ENCODE data around the gene FAM117A. TPM values are rescaled to one million over a fixed set of nuclear protein-coding genes. Genes with fewer than 3 reads are reported as not detected.

The FAM117A gene
- total and polyA plus RNA-seq, 2 of the 4 experiments (the other 2 are of a cell fraction): 0.72 to 3.4 TPM

DNA sequence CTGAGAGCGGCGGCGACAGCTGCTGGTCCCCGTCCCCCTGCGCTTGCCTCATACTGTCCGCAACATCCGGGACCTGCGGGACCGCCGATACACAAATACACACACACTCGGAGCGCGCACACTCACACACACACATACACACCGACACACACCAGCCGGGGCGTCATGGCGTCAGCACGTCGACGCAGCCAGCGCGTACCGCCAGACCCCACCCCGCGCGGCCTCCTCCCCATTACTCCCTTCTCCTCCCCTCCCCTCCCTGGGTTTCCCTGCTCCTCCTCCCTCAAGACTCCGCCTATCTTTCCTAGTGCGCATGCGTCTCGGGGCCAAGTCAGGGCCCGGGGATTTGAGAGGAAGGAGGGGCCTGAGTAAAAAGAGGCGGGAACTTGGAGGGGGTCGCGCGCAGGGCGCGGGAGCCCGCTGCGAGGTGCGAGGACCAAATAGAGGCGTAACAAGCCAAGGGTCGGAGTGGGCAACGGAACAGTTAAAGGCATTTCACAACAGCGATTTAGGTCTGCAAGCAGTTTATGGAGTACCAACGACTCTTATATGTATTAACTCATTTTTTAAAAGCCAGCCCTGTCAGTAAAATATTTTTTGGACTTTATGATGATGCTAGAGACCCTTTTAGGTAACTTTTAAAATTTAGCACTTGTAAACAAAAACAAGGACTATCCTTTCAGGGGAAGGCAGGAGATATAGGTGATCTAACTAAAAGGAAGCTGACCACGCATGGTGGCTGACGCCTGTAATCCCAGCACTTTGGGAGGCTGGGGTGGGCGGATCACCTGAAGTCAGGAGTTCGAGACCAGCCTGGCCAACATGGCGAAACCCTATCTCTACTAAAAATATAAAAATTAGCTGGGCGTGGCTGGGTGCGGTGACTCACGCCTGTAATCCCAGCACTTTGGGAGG is 85.7 kb downstream of the FAM117A start, which contains the start of gene SPOP:
TSS of gene SPOP (minus strand) at position 165 of the 915 bp plus-strand sequence. CDS start 55,287 bp downstream, outside the sequence.
- H3K4me2 ChIP-seq (ENCODE audit: low read depth, low read length): peak within 1 kb of the TSS; percentile 99
- H3K18ac ChIP-seq (ENCODE audit: low read depth, low read length): peak within 1 kb of the TSS; percentile 73
- peak within 1 kb of the TSS; percentile 49 for H3K56ac ChIP-seq (ENCODE audit: extremely low read depth, insufficient read depth, low read length)
- peaks cover 7% of the 10 kb centered on the region for H3K27me3 ChIP-seq (ENCODE audit: control insufficient read depth, insufficient read depth, low read length)
- peak within 1 kb of the TSS; percentile 78 for H2AK5ac ChIP-seq (ENCODE audit: low read depth, low read length)
- no peak within 1 kb of the TSS for H2BK20ac ChIP-seq (ENCODE audit: low read depth, low read length)
- DNase-seq (peak; percentile 100), ATAC-seq (ENCODE audit: low read depth) (peak; percentile 99)
- H3K4ac ChIP-seq (ENCODE audit: low read depth, low read length): peak within 1 kb of the TSS; percentile 91
- dilution Hi-C loops (cut with HindIII; ENCODE audit: low sequenced_read_pairs, unreplicated experiment): no loop called here
- H3K4me1 ChIP-seq (ENCODE audit: control insufficient read depth, insufficient read depth, low read length): peaks cover 4% of the 10 kb centered on the region; the same call in 1 of the 2 replicates
- no peaks in the 10 kb centered on the region for H3K9me3 ChIP-seq (ENCODE audit: control insufficient read depth, insufficient read depth, low read length)
- 0 out of 2 replicates have a peak, but pooled peaks cover 2% of the 10 kb centered on the region for H3K9me1 ChIP-seq (ENCODE audit: insufficient read depth, low read length)
- ChIA-PET POLR2A (ENCODE audit: unreplicated experiment) (interaction anchor here (1.0 kb wide), 1 partner anchor 117 kb away, joined by 5 read pairs; no protein-coding TSS in a partner anchor), CTCF (no interaction called here)
- BruUV-seq (replicated peaks): no TSS peak
- peak within 1 kb of the TSS; percentile 82 for H3K14ac ChIP-seq (replicated peaks; ENCODE audit: low read depth, low read length)
- H2BK15ac ChIP-seq (ENCODE audit: low read depth, low read length): peak within 1 kb of the TSS; percentile 17; the same call in 1 of the 3 replicates
- 0% methylated on average over 12 of the region's 53 CpGs; no CpG with 5 or more reads in 1 of the 2 experiments for WGBS, 2 experiments (ENCODE audit: extremely low coverage in 2 of 2, insufficient read length in 1 of 2)
- H2AFZ ChIP-seq (replicated peaks; ENCODE audit: low read length, poor library complexity): peak within 1 kb of the TSS; percentile 95
- TF ChIP-seq RAD21 (IDR thresholded peaks at IDR 0.05; ENCODE audit: low read length): no peak
- TF ChIP-seq SMC3 (IDR thresholded peaks at IDR 0.05; ENCODE audit: low read depth, low read length): no peak
- no peak for TF ChIP-seq MAFK (IDR thresholded peaks at IDR 0.05; ENCODE audit: low read depth, low read length)
- no peak for TF ChIP-seq NFE2L2 (IDR thresholded peaks at IDR 0.05; ENCODE audit: low read depth, low read length)
- TF ChIP-seq CHD1 (IDR thresholded peaks at IDR 0.05; ENCODE audit: low read depth, low read length): no peak
- TF ChIP-seq CEBPB (IDR thresholded peaks at IDR 0.05; ENCODE audit: low read depth, low read length): peak; percentile 86
- TF ChIP-seq RCOR1 (IDR thresholded peaks at IDR 0.05; ENCODE audit: insufficient replicate concordance, low read length): no peak
- peak; percentile 32; the same call in 1 of the 2 replicates for TF ChIP-seq POLR2A (IDR thresholded peaks at IDR 0.05; ENCODE audit: low read depth, low read length)
- peak; percentile 99 for TF ChIP-seq MAZ (IDR thresholded peaks at IDR 0.05; ENCODE audit: borderline replicate concordance, low read depth, low read length)
- TF ChIP-seq, protein P1, sequence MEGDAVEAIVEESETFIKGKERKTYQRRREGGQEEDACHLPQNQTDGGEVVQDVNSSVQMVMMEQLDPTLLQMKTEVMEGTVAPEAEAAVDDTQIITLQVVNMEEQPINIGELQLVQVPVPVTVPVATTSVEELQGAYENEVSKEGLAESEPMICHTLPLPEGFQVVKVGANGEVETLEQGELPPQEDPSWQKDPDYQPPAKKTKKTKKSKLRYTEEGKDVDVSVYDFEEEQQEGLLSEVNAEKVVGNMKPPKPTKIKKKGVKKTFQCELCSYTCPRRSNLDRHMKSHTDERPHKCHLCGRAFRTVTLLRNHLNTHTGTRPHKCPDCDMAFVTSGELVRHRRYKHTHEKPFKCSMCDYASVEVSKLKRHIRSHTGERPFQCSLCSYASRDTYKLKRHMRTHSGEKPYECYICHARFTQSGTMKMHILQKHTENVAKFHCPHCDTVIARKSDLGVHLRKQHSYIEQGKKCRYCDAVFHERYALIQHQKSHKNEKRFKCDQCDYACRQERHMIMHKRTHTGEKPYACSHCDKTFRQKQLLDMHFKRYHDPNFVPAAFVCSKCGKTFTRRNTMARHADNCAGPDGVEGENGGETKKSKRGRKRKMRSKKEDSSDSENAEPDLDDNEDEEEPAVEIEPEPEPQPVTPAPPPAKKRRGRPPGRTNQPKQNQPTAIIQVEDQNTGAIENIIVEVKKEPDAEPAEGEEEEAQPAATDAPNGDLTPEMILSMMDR (conservative IDR thresholded peaks at IDR 0.05; ENCODE audit: low read depth, low read length): no peak
- TF ChIP-seq FOS (IDR thresholded peaks at IDR 0.05; ENCODE audit: low read depth, low read length): peak; percentile 37; the same call in 1 of the 2 replicates
- peak; percentile 53 for TF ChIP-seq BHLHE40 (IDR thresholded peaks at IDR 0.05; ENCODE audit: low read depth, low read length)
- H2AK9ac ChIP-seq (replicated peaks; ENCODE audit: low read depth, low read length, poor library complexity): peak within 1 kb of the TSS; percentile 75
- peak within 1 kb of the TSS; percentile 92 for H3K9ac ChIP-seq (ENCODE audit: low read depth, low read length)
- peaks cover 15 to 27% of the 10 kb centered on the region in 2 experiments for H3K79me1 ChIP-seq (ENCODE audit: low read depth in 1 of 2, low read length in 2 of 2)
- peak within 1 kb of the TSS; percentile 77 for H4K5ac ChIP-seq (ENCODE audit: low read depth, low read length)
- peak within 1 kb of the TSS; percentile 64 for H2BK120ac ChIP-seq (ENCODE audit: low read depth, low read length)
- peak within 1 kb of the TSS; percentile 75 for H3K23ac ChIP-seq (ENCODE audit: low read depth, low read length)
- H4K91ac ChIP-seq (ENCODE audit: insufficient read depth, low read depth, low read length): peak within 1 kb of the TSS; percentile 68
- peaks cover 24% of the 10 kb centered on the region; the same call in 1 of the 2 replicates for H4K20me1 ChIP-seq (ENCODE audit: insufficient read depth, low read length)
- intact Hi-C loops (cut with micrococcal nuclease): loop anchor here (5.0 kb wide), 2 partner anchors 51 to 106 kb away; no protein-coding TSS in a partner anchor
- peak within 1 kb of the TSS; percentile 74 to 99 for H4K8ac ChIP-seq (ENCODE audit: low read depth in 2 of 2, low read length in 2 of 2)
- H3K27ac ChIP-seq (ENCODE audit: insufficient read depth, low read length): peak within 1 kb of the TSS; percentile 86
- in situ Hi-C loops (cut with MboI; ENCODE audit: low sequenced_read_pairs): no loop called here
- peak within 1 kb of the TSS; percentile 84 for H2BK5ac ChIP-seq (ENCODE audit: low read depth, low read length, poor library complexity, severe bottlenecking)
- H3K36me3 ChIP-seq (ENCODE audit: control insufficient read depth, insufficient read depth, low read length): no peaks in the 10 kb centered on the region
- peak within 1 kb of the TSS; percentile 69 for H3K4me3 ChIP-seq (ENCODE audit: insufficient read depth, low read depth, low read length)
